Fibroblast of skin of abdomen (primary cell): ENCODE measurements around the gene STXBP6.
A peak's percentile ranks its signal among the peaks of the same experiment; 100 is the strongest.
"Not testable (repeated sequence)": the region's sequence is repeated elsewhere in the genome, so short reads cannot be mapped to it uniquely, and the experiment has no call there.

ENCODE experiments used
- DNase-seq: peaks from one replicate; pipeline ENCODE4 v3.0.0-alpha.2; 2013

Gene STXBP6

GRCh38 chr14:24820616-24821015 lies 229.3 kb downstream of the STXBP6 start:
- DNase-seq, result no peak

GRCh38 chr14:24818823-24819341 lies 231.1 kb downstream of the STXBP6 start:
- DNase-seq, result no peak

GRCh38 chr14:24818058-24818822 lies 231.7 kb downstream of the STXBP6 start:
- no peak for DNase-seq

GRCh38 chr14:24817212-24818057 lies 232.5 kb downstream of the STXBP6 start:
- DNase-seq, result peak; percentile 45

GRCh38 chr14:24816929-24817211 lies 233.1 kb downstream of the STXBP6 start:
- no peak for DNase-seq

GRCh38 chr14:24816011-24816928 lies 233.7 kb downstream of the STXBP6 start:
- no peak for DNase-seq

GRCh38 chr14:24815543-24815942 lies 234.4 kb downstream of the STXBP6 start:
- DNase-seq, result no peak

- DNase-seq, result no peak
Measured at GRCh38 chr14:24814944-24815343, 235.0 kb downstream of the STXBP6 start.

GRCh38 chr14:24814346-24814745 lies 235.6 kb downstream of the STXBP6 start:
- DNase-seq, result no peak

GRCh38 chr14:24813819-24814259 lies 236.1 kb downstream of the STXBP6 start:
- no peak for DNase-seq

GRCh38 chr14:24813089-24813815 lies 236.7 kb downstream of the STXBP6 start:
- no peak for DNase-seq

GRCh38 chr14:24809135-24809534 lies 240.8 kb downstream of the STXBP6 start:
- DNase-seq, result no peak

GRCh38 chr14:24808412-24808811 lies 241.5 kb downstream of the STXBP6 start:
- DNase-seq, result no peak

- peak; percentile 46 for DNase-seq
Measured at GRCh38 chr14:24806061-24806678, 243.8 kb downstream of the STXBP6 start.

- DNase-seq, result no peak
Measured at GRCh38 chr14:24804552-24805212, 245.3 kb downstream of the STXBP6 start.

- DNase-seq, result no peak
Measured at GRCh38 chr14:24803933-24804494, 245.9 kb downstream of the STXBP6 start.

GRCh38 chr14:24803426-24803825 lies 246.5 kb downstream of the STXBP6 start:
- not testable (repeated sequence) for DNase-seq

- DNase-seq, result no peak
Measured at GRCh38 chr14:24802236-24802635, 247.7 kb downstream of the STXBP6 start.

GRCh38 chr14:24801024-24801423 lies 248.9 kb downstream of the STXBP6 start:
- no peak for DNase-seq

GRCh38 chr14:24798911-24799462 lies 251.0 kb downstream of the STXBP6 start:
- DNase-seq, result no peak
